HepG2 (cell line): ENCODE measurements around the gene RIPOR3. TPM values are rescaled to one million over a fixed set of nuclear protein-coding genes. Genes with fewer than 3 reads are reported as not detected.

ENCODE experiments used
- CCDC6 ChIP-seq: sonication (generic); formaldehyde crosslinking; IDR thresholded peaks from 2 replicates; pipeline ENCODE4 v1.8.1; 2022; ENCODE audit warnings: mild to moderate bottlenecking, missing genetic modification reagents, moderate library complexity
- DMAP1 ChIP-seq: IDR thresholded peaks from 2 replicates; pipeline ENCODE4 v1.6.1; 2016
- E2F1 ChIP-seq: sonication (generic); formaldehyde crosslinking; IDR thresholded peaks from 2 replicates; pipeline ENCODE4 v1.5.0; 2020; ENCODE audit warnings: missing genetic modification reagents
- FOSL2 ChIP-seq: sonication (generic); formaldehyde crosslinking; IDR thresholded peaks from 2 replicates; pipeline ENCODE4 v1.4.0; 2020; ENCODE audit warnings: missing genetic modification reagents
- NR2F1 ChIP-seq, 2 experiments: fragments of 450-650 bp in 1 of 2; formaldehyde crosslinking in 1 of 2; IDR thresholded peaks; 2 replicates each; pipeline versions ENCODE4 v1.5.0 to v1.6.1; 2016 to 2020; ENCODE audit warnings: mild to moderate bottlenecking in 1 of 2, missing compliant biosample characterization in 1 of 2, missing genetic modification reagents in 1 of 2, moderate library complexity in 1 of 2
- PAF1 ChIP-seq: IDR thresholded peaks from 2 replicates; pipeline ENCODE4 v1.6.1; 2016; ENCODE audit warnings: missing genetic modification reagents, missing compliant biosample characterization
- PRDM10 ChIP-seq: sonication (generic); formaldehyde crosslinking; IDR thresholded peaks from 2 replicates; pipeline ENCODE4 v1.4.0; 2020; ENCODE audit warnings: low read depth, missing genetic modification reagents
- RBM22 ChIP-seq: fragments of 200-400 bp; formaldehyde crosslinking; optimal IDR thresholded peaks from 2 replicates; pipeline ENCODE3; 2017; ENCODE audit warnings: mild to moderate bottlenecking, low read length, moderate library complexity
- SOX6 ChIP-seq, 2 experiments: fragments of 450-650 bp in 1 of 2; sonication (generic) in 1 of 2; formaldehyde crosslinking in 1 of 2; IDR thresholded peaks; 2 replicates each; pipeline versions ENCODE4 v1.4.0 to v1.6.1; 2017 to 2020; ENCODE audit warnings: antibody characterized with exemption in 1 of 2, mild to moderate bottlenecking in 1 of 2, missing genetic modification reagents in 1 of 2
- TFDP2 ChIP-seq: sonication (generic); formaldehyde crosslinking; IDR thresholded peaks from 2 replicates; pipeline ENCODE4 v1.4.0; 2020; ENCODE audit warnings: missing genetic modification reagents
- ZBTB21 ChIP-seq: sonication (generic); formaldehyde crosslinking; IDR thresholded peaks from 2 replicates; pipeline ENCODE4 v1.4.0; 2020; ENCODE audit warnings: missing genetic modification reagents
- ZBTB8A ChIP-seq: sonication (generic); formaldehyde crosslinking; IDR thresholded peaks from 2 replicates; pipeline ENCODE4 v1.4.0; 2020; ENCODE audit warnings: mild to moderate bottlenecking, low read depth, missing genetic modification reagents, borderline replicate concordance
- ZNF33A ChIP-seq: sonication (generic); formaldehyde crosslinking; IDR thresholded peaks from 2 replicates; pipeline ENCODE4 v1.5.1; 2020; ENCODE audit warnings: missing genetic modification reagents, mild to moderate bottlenecking, moderate library complexity, borderline replicate concordance
- ZNF414 ChIP-seq: sonication (generic); formaldehyde crosslinking; IDR thresholded peaks from 2 replicates; pipeline ENCODE4 v1.5.0; 2020; ENCODE audit warnings: missing genetic modification reagents
- ZNF788 ChIP-seq: sonication (generic); formaldehyde crosslinking; IDR thresholded peaks from 2 replicates; pipeline ENCODE4 v1.5.0; 2020; ENCODE audit warnings: mild to moderate bottlenecking, missing genetic modification reagents, borderline replicate concordance
- polyA plus RNA-seq, 8 experiments: library from polyadenylated mRNA; depleted of rRNA in 3 of 8; stranded (reverse) in 7 of 8; unstranded in 1 of 8; fragments of >200 nt; fragmentation: Illumina TruSeq in 4 of 8; extraction: Trizol in 4 of 8; gene quantifications; 2 replicates each; pipeline versions ENCODE4 v1.2.1 to v1.2.3, GENCODE V29; 2011 to 2016; ENCODE audit warnings: low read depth in 4 of 8, missing spikeins in 1 of 8, mixed read lengths in 1 of 8; ENCODE audit not compliant: insufficient read depth in 1 of 8
- total RNA-seq, 5 experiments: library from RNA; depleted of rRNA; stranded (reverse); fragments of >200 nt; fragmentation: Illumina TruSeq; extraction: Trizol; gene quantifications; 2 replicates each; pipeline ENCODE4 v1.2.3, GENCODE V29; 2016; ENCODE audit warnings: low read depth in 1 of 5
- TF ChIP-seq, protein P1 (sequence below): sonication (generic); formaldehyde crosslinking; IDR thresholded peaks from 2 replicates; pipeline ENCODE4 v1.8.0; 2023; ENCODE audit warnings: mild to moderate bottlenecking, missing genetic modification reagents
- TF ChIP-seq, protein P2 (sequence below): sonication (generic); formaldehyde crosslinking; IDR thresholded peaks from 2 replicates; pipeline ENCODE4 v1.4.0; 2020; ENCODE audit warnings: low read depth, mild to moderate bottlenecking, missing genetic modification reagents

The RIPOR3 gene
- total and polyA plus RNA-seq, 2 of the 13 experiments (the other 11 are each of a cell fraction or from before 2014, with no cell fraction given), result 0.18 TPM; not detected in 1

DNA sequence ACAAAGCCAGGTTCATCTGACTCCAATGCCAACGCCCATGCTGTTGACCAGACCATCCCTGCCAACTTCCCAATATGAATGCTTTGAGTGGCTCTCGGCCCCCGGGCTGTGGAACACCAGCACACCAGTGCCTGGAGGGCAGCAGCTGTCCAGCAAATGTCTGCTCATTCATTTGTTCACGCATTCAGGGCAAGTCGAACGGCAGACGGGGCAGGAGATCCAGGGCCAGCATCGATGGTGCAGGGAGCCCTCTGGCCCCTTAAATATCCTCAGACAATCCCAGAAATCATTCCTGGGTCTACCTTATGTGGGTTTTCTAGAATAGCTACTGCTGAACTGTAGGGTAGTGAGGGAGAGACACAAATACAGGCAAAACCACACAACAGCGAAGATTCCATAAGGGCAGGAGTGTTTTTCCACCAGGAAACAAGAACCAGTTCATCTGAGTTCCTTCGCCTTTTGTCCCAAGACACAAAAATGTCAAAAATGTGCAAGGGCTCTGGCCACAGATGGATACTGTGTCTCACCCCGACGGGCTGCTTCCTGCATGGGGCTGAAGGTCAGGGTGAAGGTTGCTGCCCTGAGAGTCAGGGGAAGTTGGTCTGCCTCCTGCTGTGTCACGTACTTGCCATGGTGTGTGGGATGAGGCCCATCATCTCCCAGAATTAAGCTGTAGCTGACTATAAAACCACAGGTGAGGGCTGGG lies 15.5 kb downstream of the RIPOR3 start (continued):
- TF ChIP-seq PRDM10 (CRISPR knock-in tag) (no peak), ZBTB21 (CRISPR knock-in tag) (no peak), ZNF33A (CRISPR knock-in tag) (no peak), ZNF414 (CRISPR knock-in tag) (no peak), ZNF788 (peak; percentile 94; the same call in 1 of the 2 replicates), RBM22 (no peak), ZBTB8A (CRISPR knock-in tag) (no peak), DMAP1 (CRISPR knock-in tag) (peak; percentile 53; the same call in 1 of the 2 replicates), TFDP2 (CRISPR knock-in tag) (0 out of 2 replicates have a peak, but pooled peaks have one; percentile 33), CCDC6 (no peak), E2F1 (CRISPR knock-in tag) (no peak), FOSL2 (CRISPR knock-in tag) (peak; percentile 59), NR2F1 (CRISPR knock-in tag; IDR thresholded peaks at IDR 0.05) (peak; percentile 79 to 85; a peak in 3 of 4 replicates), SOX6 (IDR thresholded peaks at IDR 0.05) (no peak), SOX6 (CRISPR knock-in tag; IDR thresholded peaks at IDR 0.05) (peak; percentile 72), PAF1 (no peak)
- TF ChIP-seq, protein P1, sequence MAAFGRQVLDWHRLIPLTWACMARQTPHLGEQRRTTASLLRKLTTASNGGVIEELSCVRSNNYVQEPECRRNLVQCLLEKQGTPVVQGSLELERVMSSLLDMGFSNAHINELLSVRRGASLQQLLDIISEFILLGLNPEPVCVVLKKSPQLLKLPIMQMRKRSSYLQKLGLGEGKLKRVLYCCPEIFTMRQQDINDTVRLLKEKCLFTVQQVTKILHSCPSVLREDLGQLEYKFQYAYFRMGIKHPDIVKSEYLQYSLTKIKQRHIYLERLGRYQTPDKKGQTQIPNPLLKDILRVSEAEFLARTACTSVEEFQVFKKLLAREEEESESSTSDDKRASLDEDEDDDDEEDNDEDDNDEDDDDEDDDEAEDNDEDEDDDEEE (CRISPR knock-in tag), result 0 out of 2 replicates have a peak, but pooled peaks have one; percentile 87
- TF ChIP-seq, protein P2, sequence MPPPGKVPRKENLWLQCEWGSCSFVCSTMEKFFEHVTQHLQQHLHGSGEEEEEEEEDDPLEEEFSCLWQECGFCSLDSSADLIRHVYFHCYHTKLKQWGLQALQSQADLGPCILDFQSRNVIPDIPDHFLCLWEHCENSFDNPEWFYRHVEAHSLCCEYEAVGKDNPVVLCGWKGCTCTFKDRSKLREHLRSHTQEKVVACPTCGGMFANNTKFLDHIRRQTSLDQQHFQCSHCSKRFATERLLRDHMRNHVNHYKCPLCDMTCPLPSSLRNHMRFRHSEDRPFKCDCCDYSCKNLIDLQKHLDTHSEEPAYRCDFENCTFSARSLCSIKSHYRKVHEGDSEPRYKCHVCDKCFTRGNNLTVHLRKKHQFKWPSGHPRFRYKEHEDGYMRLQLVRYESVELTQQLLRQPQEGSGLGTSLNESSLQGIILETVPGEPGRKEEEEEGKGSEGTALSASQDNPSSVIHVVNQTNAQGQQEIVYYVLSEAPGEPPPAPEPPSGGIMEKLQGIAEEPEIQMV (CRISPR knock-in tag), result peak; percentile 86
